Measurements from ENCODE around the gene ANXA4.
A peak's percentile ranks its signal among the peaks of the same experiment; 100 is the strongest.

The ANXA4 gene

GRCh38 chr2:69741575-69742321 lies at the start of gene ANXA4:
TSS of gene ANXA4 (plus strand) at chr2:69742134. CDS start at chr2:69781566, 39,432 bp downstream.
- DNase-seq (ENCODE audit: low read depth, low spot score): peak; percentile 19

- DNase-seq (ENCODE audit: low read depth, low spot score): no peak
Observed at GRCh38 chr2:69692424-69692823, 49.5 kb upstream of the ANXA4 start.

DNA sequence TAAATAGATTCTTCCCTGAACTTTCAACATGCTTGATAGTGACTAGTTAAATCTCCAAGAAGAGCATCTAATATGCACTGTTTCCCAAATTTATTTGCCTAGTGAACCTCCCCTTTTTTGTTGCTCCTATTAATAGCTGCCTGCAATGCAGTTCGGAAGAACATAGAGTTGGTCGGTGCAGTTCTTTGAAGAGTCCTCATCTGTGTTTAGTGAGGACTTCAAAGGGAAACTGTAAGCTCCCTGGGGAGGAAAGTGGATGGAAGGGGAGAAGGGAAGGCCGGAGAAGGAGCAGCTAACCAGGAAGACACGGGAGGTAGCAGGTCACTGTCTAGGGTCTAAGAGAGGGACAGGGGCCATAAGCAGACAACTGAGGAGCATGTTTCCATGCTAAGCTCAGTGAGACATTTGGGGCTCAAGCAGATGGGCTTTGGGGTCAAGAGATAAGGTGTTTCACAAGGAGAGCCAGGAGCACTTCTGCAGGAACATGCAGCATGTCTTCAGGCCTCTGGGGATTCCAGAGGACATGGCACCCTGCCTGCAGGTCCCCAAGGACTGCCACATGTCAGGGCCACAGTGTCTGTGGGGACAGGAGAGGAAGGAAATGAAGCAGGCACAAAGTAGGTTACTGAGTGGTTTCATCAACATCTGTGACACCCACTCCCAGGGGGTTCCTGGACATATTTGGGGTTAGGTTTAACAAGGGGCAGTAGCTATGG lies 48.7 kb upstream of the ANXA4 start:
- no peak for DNase-seq (ENCODE audit: low read depth, low spot score)

DNA sequence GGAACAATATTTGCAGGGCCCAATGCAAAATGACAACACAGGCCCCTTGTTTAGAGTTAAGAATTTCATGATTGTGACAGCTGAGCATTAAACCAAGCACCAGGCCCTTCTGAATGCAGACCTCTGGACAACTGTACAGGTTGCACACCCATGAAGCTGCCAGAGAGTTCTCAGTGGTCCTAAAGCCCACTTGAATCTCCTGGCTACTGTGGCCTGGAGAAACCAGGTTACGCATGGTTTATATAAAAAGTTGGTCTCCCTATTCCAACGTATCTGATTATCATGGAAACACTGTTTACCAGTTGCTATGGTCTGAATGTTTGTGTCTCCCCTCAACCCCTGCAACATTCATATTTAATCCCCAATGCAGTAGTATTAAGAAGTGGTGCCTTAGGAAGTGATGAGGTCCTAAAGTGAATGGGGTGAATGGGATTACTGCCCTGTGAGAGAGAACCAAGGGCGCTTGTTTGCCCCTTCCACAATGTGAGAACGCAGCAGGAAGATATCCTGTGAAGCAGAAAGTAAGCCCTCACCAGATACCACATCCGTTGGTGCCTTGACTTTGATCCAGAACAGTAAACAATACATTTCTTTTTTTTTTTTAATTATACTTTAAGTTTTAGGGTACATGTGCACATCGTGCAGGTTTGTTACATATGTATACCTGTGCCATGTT lies 48.0 kb upstream of the ANXA4 start:
- DNase-seq (ENCODE audit: low read depth, low spot score): no peak

GRCh38 chr2:69694894-69695849 lies 46.8 kb upstream of the ANXA4 start:
- DNase-seq (ENCODE audit: low read depth, low spot score): no peak

DNA sequence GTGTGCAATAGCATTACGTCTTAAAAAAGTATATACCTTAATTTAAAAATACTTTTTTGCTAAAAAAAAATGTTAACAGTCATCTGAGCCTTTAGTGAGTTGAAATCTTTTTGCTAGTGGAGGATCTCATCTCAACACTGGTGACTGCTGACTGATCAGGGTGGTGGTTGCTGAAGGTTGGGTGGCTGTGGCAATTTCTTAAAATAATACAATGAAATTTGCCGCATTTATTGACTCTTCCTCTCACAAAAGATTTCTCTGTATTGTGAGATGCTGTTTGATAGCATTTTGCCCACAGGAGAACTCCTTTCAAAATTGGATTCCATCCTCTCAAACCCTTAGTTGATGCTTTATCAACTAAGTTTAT lies 46.1 kb upstream of the ANXA4 start:
- DNase-seq (ENCODE audit: low read depth, low spot score): no peak

- DNase-seq (ENCODE audit: low read depth, low spot score): no peak
Observed at GRCh38 chr2:69700381-69700780, 41.6 kb upstream of the ANXA4 start.

DNA sequence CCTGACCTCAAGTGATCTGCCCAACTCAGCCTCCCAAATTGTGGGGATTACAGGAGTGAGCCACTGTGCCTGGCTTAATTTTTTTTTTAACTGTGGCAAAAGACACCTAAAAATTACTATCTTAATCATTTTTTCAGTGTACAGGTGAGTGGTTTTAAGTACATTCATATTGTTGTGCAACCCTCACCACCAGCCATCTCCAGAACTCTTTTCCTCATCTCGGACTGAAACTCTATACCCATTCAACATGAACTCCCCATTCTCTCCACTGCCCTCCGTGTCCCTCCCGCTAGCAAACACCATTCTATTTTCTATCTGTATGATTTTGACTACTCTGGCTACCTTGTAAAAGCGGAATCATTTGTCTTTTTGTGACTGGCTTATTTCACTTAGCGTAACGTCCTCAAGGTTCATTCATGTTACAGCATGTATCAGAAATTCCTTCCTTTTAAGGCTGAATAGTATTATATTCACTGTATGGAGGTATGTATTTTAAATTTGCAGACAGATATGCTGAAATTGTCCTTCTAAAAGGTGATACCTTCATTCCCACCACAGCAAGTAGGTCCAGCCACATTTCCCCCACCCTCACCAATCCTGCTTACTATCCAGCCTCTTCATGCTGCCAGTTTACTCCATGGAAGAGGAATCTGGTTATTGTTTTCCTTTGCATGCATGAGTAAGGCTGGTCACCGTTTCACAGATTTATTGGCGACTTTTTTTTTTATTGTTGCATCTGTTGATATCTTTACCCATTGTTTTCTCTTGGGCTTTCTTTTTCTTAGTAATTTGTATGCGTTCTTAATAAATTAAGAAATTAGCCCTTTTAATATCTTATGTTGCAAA lies 40.6 kb upstream of the ANXA4 start:
- no peak for DNase-seq (ENCODE audit: low read depth, low spot score)

DNA sequence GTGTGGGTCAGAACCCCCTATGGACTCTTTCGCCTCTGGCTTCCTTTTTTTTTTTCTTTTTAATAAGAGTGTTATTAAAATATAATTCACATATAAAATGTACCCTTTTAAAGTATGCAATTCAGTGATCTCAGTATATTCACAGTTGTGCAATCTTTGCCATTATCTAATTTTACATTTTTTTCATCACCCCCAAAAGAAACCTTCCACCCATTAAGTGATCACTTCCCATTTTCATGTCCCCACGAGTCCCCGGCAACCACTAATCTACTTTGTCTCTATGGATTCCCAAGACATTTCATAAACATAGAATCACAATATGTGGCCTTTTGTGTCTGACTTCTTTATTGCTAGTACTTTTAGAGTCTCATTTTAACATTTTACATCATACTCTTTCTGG lies 38.7 kb upstream of the ANXA4 start:
- DNase-seq (ENCODE audit: low read depth, low spot score): no peak

DNA sequence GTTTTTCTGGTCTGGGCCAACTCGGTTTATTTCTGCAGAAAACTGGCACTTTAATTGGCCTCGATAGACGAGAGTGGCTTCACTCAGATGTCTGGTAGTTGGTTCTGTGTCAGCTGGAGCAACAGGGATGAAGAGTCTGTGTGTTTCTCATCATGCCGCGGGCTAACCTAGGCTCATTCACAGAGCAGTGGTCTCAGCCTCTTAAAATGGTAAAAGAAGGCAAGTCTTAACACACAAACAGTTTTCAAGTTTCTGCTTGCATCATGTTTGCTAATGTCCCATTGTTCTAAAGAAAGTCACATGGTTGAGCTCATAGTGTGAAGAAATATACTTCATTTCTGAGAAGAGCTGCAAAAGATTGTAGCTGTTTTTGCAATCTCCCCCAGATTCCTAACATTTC lies 37.5 kb upstream of the ANXA4 start:
- DNase-seq (ENCODE audit: low read depth, low spot score): no peak

DNA sequence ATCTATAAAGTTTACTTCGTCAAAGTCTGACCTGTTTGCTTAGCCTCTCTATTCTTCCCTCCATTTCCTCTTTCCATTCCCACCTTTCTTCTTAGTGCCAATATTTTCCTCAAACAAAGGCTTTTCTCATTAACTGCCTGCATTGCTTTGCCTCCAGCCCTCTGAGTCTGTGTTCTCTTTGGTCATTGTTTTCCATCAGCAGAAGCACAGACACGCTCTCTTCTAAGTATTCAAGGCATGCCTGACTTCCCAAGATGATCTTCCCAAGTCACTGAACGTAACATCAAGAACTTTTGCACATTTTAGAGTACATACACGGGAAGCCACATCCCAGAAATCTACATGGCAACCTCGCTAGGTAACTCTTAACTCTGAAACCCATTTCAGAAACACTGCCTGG lies 32.6 kb upstream of the ANXA4 start:
- DNase-seq (ENCODE audit: low read depth, low spot score): no peak

GRCh38 chr2:69711971-69712370 lies 30.0 kb upstream of the ANXA4 start:
- no peak for DNase-seq (ENCODE audit: low read depth, low spot score)

DNA sequence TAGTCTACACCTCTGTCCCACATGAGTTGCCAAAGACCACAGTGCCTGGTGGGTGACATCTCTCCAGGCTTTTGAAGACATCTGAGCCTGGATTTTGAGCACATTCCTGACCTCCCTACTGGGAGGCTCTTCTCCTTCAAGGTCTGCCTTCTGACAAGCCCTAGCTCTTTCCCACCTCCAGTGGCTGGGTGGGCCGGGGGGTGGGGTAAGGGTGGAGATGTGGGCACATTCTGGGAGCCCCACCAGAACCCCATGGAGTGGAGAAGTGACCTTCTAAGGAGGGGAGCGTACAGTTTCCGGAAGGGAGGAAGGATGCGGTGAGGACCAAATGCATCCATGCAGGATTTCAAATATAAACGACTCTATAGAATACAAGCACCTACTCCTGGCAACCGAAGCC lies 27.9 kb upstream of the ANXA4 start:
- DNase-seq (ENCODE audit: low read depth, low spot score): no peak

GRCh38 chr2:69714539-69715220 lies 27.3 kb upstream of the ANXA4 start:
- peak; percentile 77 for DNase-seq (ENCODE audit: low read depth, low spot score)

DNA sequence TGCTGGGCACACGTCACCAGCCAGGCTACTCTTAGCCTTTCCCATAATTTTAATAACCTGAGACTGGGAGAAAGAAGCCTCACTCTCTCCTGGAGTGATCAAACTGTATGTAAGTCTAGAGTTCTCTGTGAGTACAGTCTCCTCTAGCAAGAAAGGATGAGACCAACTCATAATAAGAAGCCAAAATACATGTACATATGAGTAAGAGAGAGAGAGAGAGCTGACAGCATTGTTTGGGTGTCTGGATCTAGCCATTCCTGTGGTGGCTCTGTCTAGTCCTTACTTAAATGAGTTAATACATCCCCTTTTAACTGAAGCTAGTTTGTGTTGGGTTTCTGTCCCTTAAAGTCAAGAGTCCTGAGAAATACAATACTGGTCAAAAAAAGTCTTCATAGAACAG lies 26.0 kb upstream of the ANXA4 start:
- no peak for DNase-seq (ENCODE audit: low read depth, low spot score)

GRCh38 chr2:69716555-69717120 lies 25.3 kb upstream of the ANXA4 start:
- DNase-seq (ENCODE audit: low read depth, low spot score): no peak

- DNase-seq (ENCODE audit: low read depth, low spot score): no peak
Observed at GRCh38 chr2:69717186-69717585, 24.7 kb upstream of the ANXA4 start.

DNA sequence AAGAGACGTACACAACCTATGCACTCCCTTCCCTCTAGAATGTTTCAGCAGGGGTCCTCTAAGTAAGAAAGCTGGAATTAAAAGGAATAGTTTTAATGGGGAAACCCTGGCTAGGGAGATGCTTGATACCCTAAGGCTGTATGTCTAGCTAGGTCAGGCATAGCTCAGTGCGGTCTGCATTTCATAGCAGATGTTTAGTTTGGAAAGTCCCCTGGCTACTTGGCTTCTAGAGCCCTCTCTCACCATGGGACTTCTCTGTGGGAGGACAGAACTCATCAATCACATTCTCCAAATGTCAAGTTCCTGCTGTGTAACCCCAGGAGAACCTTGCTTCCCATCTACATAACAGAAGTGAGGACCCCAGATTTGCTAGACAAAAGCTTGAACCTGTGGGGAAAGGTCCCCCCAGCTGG lies 24.1 kb upstream of the ANXA4 start:
- DNase-seq (ENCODE audit: low read depth, low spot score): no peak

- no peak for DNase-seq (ENCODE audit: low read depth, low spot score)
Observed at GRCh38 chr2:69718338-69718965, 23.5 kb upstream of the ANXA4 start.

All from activated naive CD8-positive, alpha-beta T cell treated with anti-CD3 and anti-CD28 coated beads, Interleukin-2, amount 50 U/mL, for 16 hours (primary cell).